Cardiac muscle cell (in vitro differentiated cells and primary cell): Measurements from ENCODE around the gene PRKCSH. TPM values are rescaled to one million over a fixed set of nuclear protein-coding genes. Genes with fewer than 3 reads are reported as not detected.

Experiments
- DNase-seq, 2 donors: peaks; one replicate each; pipeline versions ENCODE4 v3.0.0 to v3.0.0-alpha.2; 2010 to 2017; ENCODE audit warnings: low read depth in 1 of 2, low spot score in 1 of 2
- H3K27ac ChIP-seq: fragments of 200-600 bp; sonication (generic); 2 replicates; pipeline ENCODE4 v1.5.1; 2016
- H3K27me3 ChIP-seq: fragments of 200-600 bp; sonication (generic); 2 replicates; pipeline ENCODE4 v1.6.0; 2016; ENCODE audit warnings: control low read depth
- H3K36me3 ChIP-seq: fragments of 200-600 bp; sonication (generic); 2 replicates; pipeline ENCODE4 v1.5.1; 2016; ENCODE audit warnings: control low read depth
- H3K4me1 ChIP-seq: fragments of 200-600 bp; sonication (generic); 2 replicates; pipeline ENCODE4 v1.8.1; 2017; ENCODE audit warnings: low read depth, mild to moderate bottlenecking, mixed run types
- H3K4me3 ChIP-seq: fragments of 200-600 bp; sonication (generic); 2 replicates; pipeline ENCODE4 v1.5.1; 2016; ENCODE audit warnings: mild to moderate bottlenecking
- H3K9me3 ChIP-seq: fragments of 200-600 bp; sonication (generic); 2 replicates; pipeline ENCODE4 v1.5.1; 2017; ENCODE audit warnings: low read depth, mild to moderate bottlenecking, control low read depth
- CTCF ChIP-seq: IDR thresholded peaks from 2 replicates; pipeline ENCODE4 v1.5.1; 2012; ENCODE audit warnings: low read depth, mild to moderate bottlenecking, low read length
- polyA plus RNA-seq: library from polyadenylated mRNA; unstranded; fragments of >200 nt; fragmentation: Nextera tagmentation; extraction: Ambion mirVana; gene quantifications from 2 replicates; pipeline ENCODE4 v1.2.1, GENCODE V29; 2016
- total RNA-seq: library from RNA; depleted of rRNA; stranded (reverse); fragments of >200 nt; gene quantifications from 2 replicates; pipeline ENCODE4 v1.2.3, GENCODE V29; 2016

Gene PRKCSH
- total and polyA plus RNA-seq, 2 experiments from 2014 or later: 151 to 162 TPM

- TF ChIP-seq CTCF: no peak
- H3K27ac ChIP-seq: no peak overlapping the region
These were observed 17.3 kb upstream of the PRKCSH start for GRCh38 chr19:11418094-11418548.

GRCh38 chr19:11418549-11419506, 16.6 kb upstream of the PRKCSH start, which contains the start of gene RGL3:
RGL3 (minus strand) TSS chr19:11419314; CDS start chr19:11419278, 36 bp downstream.
- H3K9me3 ChIP-seq: no peaks in the 10 kb centered on the region
- no peak for TF ChIP-seq CTCF
- peak within 1 kb of the TSS; percentile 44 for H3K4me3 ChIP-seq
- peaks cover 6% of the 10 kb centered on the region for H3K4me1 ChIP-seq
- H3K27ac ChIP-seq: no peak within 1 kb of the TSS
- H3K27me3 ChIP-seq: peaks cover 43% of the 10 kb centered on the region
- no peaks in the 10 kb centered on the region for H3K36me3 ChIP-seq
- peak in 1 of 2 donors; percentile 68 for DNase-seq

More at GRCh38 chr19:11418094-11418548, 17.3 kb upstream of the PRKCSH start:
- H3K9me3 ChIP-seq: no peaks in the 10 kb centered on the region
- no peaks in the 10 kb centered on the region for H3K36me3 ChIP-seq
- peaks cover 36% of the 10 kb centered on the region for H3K27me3 ChIP-seq
- H3K4me1 ChIP-seq: peaks cover 6% of the 10 kb centered on the region
- peak in 1 of 2 donors; percentile 33 for DNase-seq
- H3K4me3 ChIP-seq: peak overlapping the region; percentile 44

GRCh38 chr19:11420429-11421370, 14.7 kb upstream of the PRKCSH start:
- peaks cover 47% of the 10 kb centered on the region for H3K27me3 ChIP-seq

GRCh38 chr19:11421371-11422098, 13.9 kb upstream of the PRKCSH start:
- Histone ChIP-seq H3K4me3 (no peak overlapping the region), H3K27me3 (peaks cover 47% of the 10 kb centered on the region), H3K9me3 (no peaks in the 10 kb centered on the region), H3K4me1 (peaks cover 6% of the 10 kb centered on the region), H3K36me3 (no peaks in the 10 kb centered on the region), H3K27ac (no peak overlapping the region)
- TF ChIP-seq CTCF: no peak
- DNase-seq: peak; percentile 31 to 54

More at GRCh38 chr19:11420429-11421370, 14.7 kb upstream of the PRKCSH start:
- H3K4me1 ChIP-seq: peaks cover 6% of the 10 kb centered on the region
- H3K27ac ChIP-seq: no peak overlapping the region
- no peaks in the 10 kb centered on the region for H3K36me3 ChIP-seq
- H3K9me3 ChIP-seq: no peaks in the 10 kb centered on the region
- H3K4me3 ChIP-seq: peak overlapping the region; percentile 20
- TF ChIP-seq CTCF: no peak
- peak; percentile 30 to 63 for DNase-seq
